Glomerular visceral epithelial cell (primary cell): ENCODE data around the gene PTPRM.
A peak's percentile ranks its signal among the peaks of the same experiment; 100 is the strongest.

ENCODE experiments used
- DNase-seq: peaks from one replicate; pipeline ENCODE4 v3.0.0-alpha.2; 2016; ENCODE audit errors: extremely low spot score

The PTPRM gene

GRCh38 chr18:8231316-8231715, 664.2 kb downstream of the PTPRM start:
- no peak for DNase-seq

DNA sequence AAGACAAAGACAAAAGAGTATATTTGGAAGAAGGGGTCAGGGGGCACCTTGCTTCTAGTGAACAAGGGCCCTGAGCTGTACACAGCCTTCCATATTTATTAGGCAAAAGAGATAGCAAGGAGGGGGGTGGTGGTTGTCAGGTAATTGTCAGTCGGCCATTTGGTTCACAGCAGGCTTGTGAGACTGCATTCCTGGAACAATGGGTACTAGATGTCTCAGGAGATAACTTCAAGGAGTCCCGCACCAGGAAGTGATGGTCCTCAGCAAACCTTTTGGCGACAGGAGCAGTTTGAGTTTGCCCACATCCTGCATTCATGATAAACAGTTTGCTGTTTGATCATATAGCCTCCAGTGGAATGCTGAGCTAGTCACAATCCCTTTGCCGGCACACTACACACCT, 665.7 kb downstream of the PTPRM start:
- no peak for DNase-seq

- no peak for DNase-seq
These were observed 668.8 kb downstream of the PTPRM start for GRCh38 chr18:8235894-8236293.

- no peak for DNase-seq
These were observed 671.4 kb downstream of the PTPRM start for GRCh38 chr18:8238507-8238906.

GRCh38 chr18:8241731-8242130, 674.6 kb downstream of the PTPRM start:
- no peak for DNase-seq

- no peak for DNase-seq
These were observed 675.1 kb downstream of the PTPRM start for GRCh38 chr18:8242151-8242696.

DNA sequence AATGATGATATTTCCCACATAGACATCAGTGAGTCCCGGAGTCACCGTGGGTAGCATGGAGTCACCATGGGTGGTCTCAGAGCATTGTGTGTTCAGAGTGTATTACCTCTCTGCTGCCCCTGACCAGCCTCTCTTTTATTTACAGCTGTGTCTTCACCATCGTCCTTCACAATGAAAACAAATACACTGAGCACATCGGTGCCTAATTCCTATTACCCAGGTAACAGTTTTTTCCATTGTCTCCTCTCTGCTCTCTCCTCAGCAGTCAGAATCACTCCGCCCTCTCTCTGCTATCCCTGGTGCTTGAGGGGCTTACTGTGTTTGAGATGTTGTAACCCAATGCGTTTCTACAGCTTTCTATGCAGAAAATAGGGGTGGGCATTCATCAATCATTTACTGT, 680.6 kb downstream of the PTPRM start:
- DNase-seq, result no peak

- no peak for DNase-seq
These were observed 681.5 kb downstream of the PTPRM start for GRCh38 chr18:8248576-8248975.

GRCh38 chr18:8249811-8250210, 682.7 kb downstream of the PTPRM start:
- DNase-seq, result no peak

DNA sequence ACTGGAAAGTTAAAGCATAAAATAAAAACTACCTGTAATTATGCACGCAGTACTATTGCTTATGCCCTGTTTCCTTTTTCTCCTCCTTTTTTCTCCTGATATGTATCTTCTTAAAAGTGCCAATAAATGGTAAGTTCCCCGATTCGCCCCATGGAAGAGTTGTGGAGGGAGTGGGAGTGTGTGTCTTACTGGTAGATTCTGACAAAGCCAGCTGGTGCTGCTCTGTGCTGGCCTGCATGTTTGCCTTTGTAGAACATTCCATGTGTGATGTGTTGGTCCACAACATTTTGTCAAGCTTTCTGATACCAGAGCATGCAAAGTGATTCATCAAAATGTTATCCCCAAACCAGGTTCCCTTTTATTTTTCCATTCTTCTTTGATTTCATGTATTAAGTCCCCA, 685.3 kb downstream of the PTPRM start:
- DNase-seq, result no peak

DNA sequence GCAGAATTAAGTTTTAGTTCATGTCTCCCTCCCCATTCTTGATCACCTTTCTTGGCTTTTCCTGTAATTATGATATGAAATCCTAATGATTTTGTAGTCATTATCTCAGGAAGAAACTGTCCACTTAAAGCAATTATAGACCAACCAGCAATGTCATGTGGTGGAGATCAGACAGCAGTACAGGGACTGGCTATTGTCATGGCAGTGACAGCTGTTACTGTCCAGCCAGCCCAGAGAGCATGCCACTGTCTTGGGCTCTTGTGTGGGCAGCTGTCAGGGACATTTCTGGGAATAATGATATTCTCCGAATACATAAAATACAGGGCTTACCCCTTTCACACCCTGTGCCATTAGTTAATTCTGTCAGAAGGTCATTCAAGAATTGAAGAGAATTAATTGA, 686.8 kb downstream of the PTPRM start:
- no peak for DNase-seq

DNA sequence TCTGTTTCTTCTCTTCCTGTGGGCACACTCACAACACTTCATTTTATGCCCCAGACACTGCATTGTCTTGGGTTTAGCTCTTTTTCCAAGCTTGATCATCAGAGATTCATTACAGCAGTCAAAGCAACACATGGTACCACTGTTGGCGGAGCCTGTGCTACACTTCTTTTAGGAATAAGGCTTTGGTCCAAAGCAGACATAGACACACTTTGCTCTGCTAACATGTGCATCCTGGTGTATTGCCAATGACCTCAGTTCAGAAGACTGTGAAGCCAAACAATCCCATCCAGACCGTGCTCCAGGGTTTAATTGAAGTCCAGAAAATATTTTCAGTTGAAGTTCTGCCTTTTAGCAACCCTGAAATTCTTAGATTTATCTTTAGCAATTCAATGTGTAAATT, 687.5 kb downstream of the PTPRM start:
- no peak for DNase-seq

DNA sequence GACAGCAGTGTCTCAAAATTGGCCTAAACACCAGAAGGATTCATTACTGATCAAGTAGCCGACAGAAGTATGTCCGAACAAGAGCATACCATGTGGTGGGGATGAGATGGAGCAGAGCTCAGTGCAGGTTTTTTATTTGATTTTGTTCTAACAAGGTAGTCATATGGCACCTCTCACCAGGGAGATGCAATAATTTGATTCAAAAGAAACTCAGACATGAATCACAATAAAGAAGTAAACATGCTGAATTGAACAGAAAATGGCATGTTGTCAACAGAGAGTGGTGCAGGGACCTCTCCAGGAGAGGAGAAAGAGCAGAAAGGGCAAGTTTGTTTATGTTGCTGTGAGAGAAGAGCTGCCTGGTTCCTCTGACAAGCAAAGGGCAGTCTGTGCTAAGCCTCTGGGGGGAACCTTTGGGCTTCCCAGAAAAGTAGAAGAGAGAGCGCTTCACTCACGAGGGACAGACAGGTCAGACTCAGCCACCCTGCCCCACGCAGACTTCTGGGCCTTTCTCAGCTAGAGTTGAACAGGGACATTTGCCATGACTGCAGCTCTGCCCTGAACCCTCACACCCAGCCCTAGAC, 690.8 kb downstream of the PTPRM start:
- DNase-seq, result no peak

GRCh38 chr18:8260319-8260718, 693.2 kb downstream of the PTPRM start:
- DNase-seq, result peak; percentile 16

DNA sequence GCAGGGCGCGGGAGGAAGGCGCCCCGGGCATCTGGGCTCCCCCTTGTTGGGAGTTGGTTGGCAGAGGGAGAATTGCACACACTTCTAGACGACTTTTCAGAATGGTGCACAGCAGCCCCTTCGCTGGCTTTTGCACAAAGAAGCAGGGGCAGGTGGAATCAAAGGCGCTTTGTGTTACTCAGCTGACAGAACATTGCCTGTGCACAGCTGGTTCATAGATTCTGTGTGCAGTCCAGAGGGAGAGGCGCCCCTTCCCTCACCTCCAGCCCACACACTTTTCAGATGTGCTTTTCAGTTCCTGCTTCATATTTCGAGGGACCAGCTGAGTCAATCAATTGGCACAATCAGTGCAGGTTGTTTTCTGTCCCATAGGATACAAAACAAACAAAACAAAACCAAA, 693.7 kb downstream of the PTPRM start:
- no peak for DNase-seq

- DNase-seq, result no peak
These were observed 694.6 kb downstream of the PTPRM start for GRCh38 chr18:8261651-8262091.

DNA sequence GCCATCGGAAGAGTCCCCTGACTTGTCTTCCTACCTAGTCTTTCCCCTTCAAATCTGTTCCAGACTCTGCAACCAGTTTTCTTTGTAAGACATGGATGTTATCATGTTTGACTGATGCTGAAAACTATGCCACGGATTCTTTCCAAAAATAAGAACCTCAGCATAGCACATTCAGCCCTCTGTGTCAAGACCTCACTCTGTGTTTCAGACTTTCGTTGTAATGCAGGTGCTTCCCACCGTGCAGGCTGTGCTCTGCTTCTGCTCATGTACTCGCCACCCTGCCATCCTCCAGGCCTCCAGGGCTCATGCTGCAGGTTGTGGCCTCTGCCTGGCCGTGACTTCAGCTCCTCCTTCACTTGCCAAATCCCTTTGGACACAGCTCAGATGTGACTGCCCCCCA, 695.1 kb downstream of the PTPRM start:
- DNase-seq, result no peak

- no peak for DNase-seq
These were observed 697.0 kb downstream of the PTPRM start for GRCh38 chr18:8264116-8264515.

DNA sequence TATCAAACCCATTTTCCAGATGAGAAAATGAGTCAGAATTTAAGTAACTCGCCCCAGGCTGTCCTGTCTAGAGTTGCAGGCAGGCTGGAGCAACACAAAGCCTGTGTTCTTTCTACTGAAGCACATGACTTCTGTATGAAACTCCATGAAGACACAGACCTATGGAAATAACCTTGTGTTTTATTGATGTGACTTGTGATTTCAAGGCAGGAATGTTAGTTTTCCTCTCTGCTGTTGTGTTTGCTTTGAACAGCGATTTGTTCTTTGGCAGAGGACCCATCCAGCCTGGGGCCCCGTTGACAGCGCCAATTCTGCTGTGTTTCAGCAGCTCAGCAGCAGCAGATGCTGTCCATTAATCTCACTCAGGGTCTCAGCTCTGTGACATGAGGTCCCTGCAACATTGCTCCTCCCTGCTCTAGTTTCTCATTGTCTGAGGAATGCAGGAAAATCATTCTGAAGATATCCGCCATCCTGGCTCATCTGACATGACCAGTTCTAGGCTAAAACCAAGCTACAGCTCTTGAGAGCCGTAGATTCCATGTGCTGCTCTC, 697.8 kb downstream of the PTPRM start:
- no peak for DNase-seq

DNA sequence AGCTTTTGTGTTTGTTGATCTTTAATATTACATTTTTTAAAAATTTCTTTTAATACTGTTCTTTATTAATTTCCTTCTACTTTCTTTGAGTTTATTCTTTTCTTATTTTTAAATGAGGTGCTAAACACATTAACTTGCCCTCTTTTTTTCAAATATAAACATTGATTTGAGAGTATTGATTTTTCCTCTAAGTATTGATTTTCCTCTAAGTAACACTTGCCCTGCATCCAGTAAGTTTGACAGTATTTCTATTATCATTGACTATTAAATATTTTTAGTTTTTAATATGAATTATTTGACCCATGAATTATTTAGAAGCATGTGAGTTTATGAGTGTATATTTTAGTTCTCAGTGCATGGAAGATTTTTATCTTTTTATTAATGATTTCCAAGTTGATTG, 705.1 kb downstream of the PTPRM start:
- no peak for DNase-seq

GRCh38 chr18:8274370-8274769, 707.3 kb downstream of the PTPRM start:
- DNase-seq, result no peak

- DNase-seq, result no peak
These were observed 709.3 kb downstream of the PTPRM start for GRCh38 chr18:8276406-8276805.

DNA sequence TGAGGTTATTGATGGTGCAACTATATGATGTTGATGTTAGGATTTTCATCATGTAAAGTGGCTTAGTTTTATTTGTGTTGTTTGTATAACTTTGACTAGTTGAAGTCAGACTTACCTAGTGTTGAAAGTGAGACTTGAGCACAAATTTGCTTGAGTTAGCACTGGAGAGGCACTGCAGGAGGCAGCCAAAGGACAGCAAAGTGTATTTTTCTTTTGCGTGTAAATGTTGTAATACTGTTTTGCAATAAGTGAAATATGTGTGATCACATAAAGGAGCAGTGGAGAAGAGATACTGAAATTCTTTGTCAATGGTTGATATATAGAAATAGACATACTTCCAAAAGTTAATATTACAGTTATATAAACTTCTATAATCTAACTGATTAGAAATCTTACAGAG, 710.2 kb downstream of the PTPRM start:
- no peak for DNase-seq

DNA sequence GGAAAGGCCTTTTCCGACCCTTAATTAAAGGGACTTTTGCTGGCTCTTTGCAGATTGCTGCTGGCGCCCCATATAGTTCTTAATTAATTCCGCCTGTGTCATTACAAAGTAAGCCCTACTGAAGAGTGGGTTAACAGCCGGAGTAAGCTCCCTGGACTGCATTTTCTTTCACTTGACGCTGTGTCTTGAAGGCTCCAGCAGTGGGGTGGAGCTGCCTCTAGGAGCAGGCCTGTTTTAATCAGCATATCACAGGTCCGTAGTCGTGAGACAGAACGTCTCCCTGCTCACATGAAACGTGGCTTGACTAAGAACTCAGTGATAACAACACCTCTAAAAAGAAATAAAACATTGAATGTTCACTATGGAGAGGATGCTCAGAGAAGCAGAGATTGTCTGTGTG, 712.2 kb downstream of the PTPRM start:
- DNase-seq, result no peak
